GM23248 (cell line): ENCODE data around the gene GJB5. TPM values are rescaled to one million over a fixed set of nuclear protein-coding genes. Genes with fewer than 3 reads are reported as not detected.
"Not testable (repeated sequence)": the region's sequence is repeated elsewhere in the genome, so short reads cannot be mapped to it uniquely, and the experiment has no call there.

Experiments
- DNase-seq: peaks from one replicate; pipeline ENCODE4 v3.0.0-alpha.2; 2015
- H2AFZ ChIP-seq: fragments of 200-600 bp; sonication (generic); 2 replicates; pipeline ENCODE4 v1.6.1; 2016; ENCODE audit warnings: antibody characterized with exemption
- H3F3A ChIP-seq: fragments of 200-600 bp; sonication (generic); 2 replicates; pipeline ENCODE4 v1.6.1; 2016; ENCODE audit warnings: mild to moderate bottlenecking, antibody characterized with exemption, mixed run types; ENCODE audit not compliant: insufficient read depth
- H3K27ac ChIP-seq: fragments of 200-600 bp; sonication (generic); 2 replicates; pipeline ENCODE4 v1.5.1; 2016; ENCODE audit warnings: mild to moderate bottlenecking
- H3K27me3 ChIP-seq: fragments of 200-600 bp; sonication (generic); replicated peaks from 2 replicates; pipeline ENCODE4 v1.6.1; 2016; ENCODE audit warnings: mild to moderate bottlenecking; ENCODE audit not compliant: insufficient read depth
- H3K36me3 ChIP-seq: fragments of 200-600 bp; sonication (generic); 2 replicates; pipeline ENCODE4 v1.6.1; 2016; ENCODE audit warnings: low read depth, mild to moderate bottlenecking
- H3K4me1 ChIP-seq: fragments of 200-600 bp; sonication (generic); 2 replicates; pipeline ENCODE4 v1.6.1; 2016; ENCODE audit warnings: mild to moderate bottlenecking; ENCODE audit not compliant: insufficient read depth
- H3K4me2 ChIP-seq: fragments of 200-600 bp; sonication (generic); one replicate; pipeline ENCODE4 v1.6.1; 2016; ENCODE audit warnings: mild to moderate bottlenecking; ENCODE audit not compliant: unreplicated experiment
- H3K4me3 ChIP-seq: fragments of 200-600 bp; sonication (generic); 2 replicates; pipeline ENCODE4 v1.5.1; 2016; ENCODE audit warnings: mild to moderate bottlenecking
- H3K79me2 ChIP-seq: fragments of 200-600 bp; sonication (generic); 2 replicates; pipeline ENCODE4 v1.6.1; 2016; ENCODE audit warnings: mild to moderate bottlenecking; ENCODE audit not compliant: insufficient read depth
- H3K9ac ChIP-seq: fragments of 200-600 bp; sonication (generic); 2 replicates; pipeline ENCODE4 v1.6.1; 2016; ENCODE audit warnings: mild to moderate bottlenecking
- H3K9me2 ChIP-seq: fragments of 200-600 bp; sonication (generic); 2 replicates; pipeline ENCODE4 v1.6.1; 2016; ENCODE audit warnings: mixed run types, mild to moderate bottlenecking, moderate library complexity; ENCODE audit not compliant: insufficient read depth
- H3K9me3 ChIP-seq: fragments of 200-600 bp; sonication (generic); one replicate; pipeline ENCODE4 v1.6.1; 2017; ENCODE audit warnings: low read depth
- H4K20me1 ChIP-seq: fragments of 200-600 bp; sonication (generic); 2 replicates; pipeline ENCODE4 v1.6.0; 2016; ENCODE audit not compliant: insufficient read depth
- EZH2 ChIP-seq: fragments of 200-600 bp; sonication (generic); IDR thresholded peaks from 2 replicates; pipeline ENCODE4 v1.6.1; 2018; ENCODE audit warnings: antibody characterized with exemption, mild to moderate bottlenecking; ENCODE audit not compliant: insufficient read depth, poor library complexity, severe bottlenecking
- EZH2phosphoT487 ChIP-seq: fragments of 200-600 bp; sonication (generic); IDR thresholded peaks from 2 replicates; pipeline ENCODE4 v1.6.1; 2018; ENCODE audit warnings: antibody characterized with exemption, moderate library complexity, mild to moderate bottlenecking, low read depth; ENCODE audit not compliant: insufficient read depth
- WGBS, 2 experiments: methylation state at CpG; one replicate each; pipeline ENCODE4 v1.1.6; 2015 to 2017; ENCODE audit warnings: low lambda C conversion rate in 2 of 2, low coverage in 1 of 2; ENCODE audit errors: missing lambda C conversion rate in 2 of 2; 5-methylcytosine and 5-hydroxymethylcytosine counted together
- in situ Hi-C: fragments of 300-500 bp; cut with MboI; formaldehyde crosslinking; loops from 2 replicates; pipeline ENCODE4 v1.15.0; 2020
- polyA plus RNA-seq: library from polyadenylated mRNA; unstranded; fragments of >200 nt; fragmentation: Nextera tagmentation; extraction: Ambion mirVana; gene quantifications from 2 replicates; pipeline ENCODE4 v1.2.1, GENCODE V29; 2016
- total RNA-seq: library from RNA; depleted of rRNA; stranded (reverse); fragments of >200 nt; shearing (Covaris generic); gene quantifications from 2 replicates; pipeline ENCODE4 v1.2.3, GENCODE V29; 2014

GJB5 gene
- total and polyA plus RNA-seq, 2 experiments from 2014 or later: 0.23 TPM; not detected in 1

DNA sequence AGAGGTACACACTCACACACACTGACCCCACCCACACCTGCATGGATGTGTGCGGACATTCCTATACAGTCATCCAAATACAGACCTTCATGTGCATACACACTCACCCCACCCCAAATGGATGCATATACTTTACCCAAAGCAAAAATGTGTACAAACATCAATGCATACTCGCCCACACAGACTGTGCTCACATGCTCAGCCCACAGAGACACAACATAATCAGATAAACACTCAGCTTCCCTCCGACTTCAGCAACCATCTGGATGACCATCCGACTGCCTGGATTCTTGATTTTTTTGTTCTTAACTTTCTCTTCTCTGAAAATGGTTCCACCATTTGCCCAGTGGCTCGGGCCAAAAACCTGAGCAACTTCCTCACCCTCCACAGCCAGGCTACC lies 24.4 kb upstream of the GJB5 start:
- H3K79me2 ChIP-seq: no peaks in the 10 kb centered on the region
- H3K9ac ChIP-seq: no peak overlapping the region
- WGBS, 2 experiments: 23 to 25% methylated on average over 5 of the region's 5 CpGs
- no peaks in the 10 kb centered on the region for H3F3A ChIP-seq
- in situ Hi-C loops: no loop called here
- H3K9me2 ChIP-seq: no peaks in the 10 kb centered on the region
- H4K20me1 ChIP-seq: no peaks in the 10 kb centered on the region
- H3K4me1 ChIP-seq: no peaks in the 10 kb centered on the region
- no peak overlapping the region for H3K27ac ChIP-seq
- no peak overlapping the region for H3K4me3 ChIP-seq
- no peak for TF ChIP-seq EZH2phosphoT487
- TF ChIP-seq EZH2: no peak
- no peak overlapping the region for H3K4me2 ChIP-seq
- H2AFZ ChIP-seq: no peak overlapping the region
- DNase-seq: no peak
- H3K9me3 ChIP-seq: no peaks in the 10 kb centered on the region
- H3K36me3 ChIP-seq: no peaks in the 10 kb centered on the region
- peaks cover 15% of the 10 kb centered on the region; the same call in 1 of the 2 replicates for H3K27me3 ChIP-seq

DNA sequence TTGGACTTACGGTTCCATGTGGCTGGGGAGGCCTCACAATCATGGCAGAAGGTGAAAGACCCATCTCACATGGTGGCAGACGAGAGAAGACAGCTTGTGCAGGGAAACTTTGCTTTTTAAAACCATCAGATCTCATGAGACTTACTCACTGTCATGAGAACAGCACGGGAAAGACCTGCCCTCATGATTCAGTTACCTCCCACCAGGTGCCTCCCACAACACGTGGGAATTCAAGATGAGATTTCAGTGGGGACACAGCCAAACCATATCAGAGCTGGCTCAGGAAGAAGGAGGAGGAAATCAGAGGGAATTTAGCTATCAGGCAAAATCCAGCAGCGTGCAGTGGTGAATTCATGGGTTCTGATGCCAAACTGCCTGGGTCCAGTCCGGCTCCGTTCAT lies 22.0 kb upstream of the GJB5 start:
- H3K4me1 ChIP-seq, H2AFZ ChIP-seq, H3K36me3 ChIP-seq, H4K20me1 ChIP-seq, H3K9me2 ChIP-seq, H3K9ac ChIP-seq, H3K27ac ChIP-seq, in situ Hi-C loops, H3K4me3 ChIP-seq, H3F3A ChIP-seq, H3K4me2 ChIP-seq, H3K79me2 ChIP-seq, DNase-seq, H3K9me3 ChIP-seq: not testable (repeated sequence)
- H3K27me3 ChIP-seq: peaks cover 12% of the 10 kb centered on the region; the same call in 1 of the 2 replicates
- 38 to 47% methylated on average over 7 of the region's 7 CpGs for WGBS, 2 experiments

DNA sequence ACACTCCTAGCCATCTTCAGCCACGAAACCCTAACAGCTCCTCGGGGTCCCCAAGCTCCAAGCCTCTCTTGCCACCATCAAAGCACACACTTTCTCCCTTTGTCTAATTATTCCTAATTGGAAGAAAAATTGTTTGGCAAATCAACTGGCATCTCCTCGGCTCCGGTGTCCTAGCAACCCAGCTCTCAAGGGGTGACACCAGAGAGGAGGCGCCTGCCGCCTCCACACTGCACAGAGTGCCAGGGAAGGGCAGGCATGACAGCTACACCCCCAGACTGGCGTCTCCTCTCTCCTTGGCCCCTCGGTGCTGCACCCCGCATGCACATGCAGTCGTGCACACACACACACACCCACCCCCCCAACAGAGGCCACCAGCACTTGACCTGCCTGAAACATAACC lies 18.2 kb upstream of the GJB5 start:
- Histone ChIP-seq H2AFZ (no peak overlapping the region), H3K4me3 (no peak overlapping the region), H3K9ac (no peak overlapping the region), H3K27me3 (peaks cover 15% of the 10 kb centered on the region), H3K4me1 (no peaks in the 10 kb centered on the region), H3K79me2 (no peaks in the 10 kb centered on the region), H3K36me3 (no peaks in the 10 kb centered on the region), H3K27ac (no peak overlapping the region), H4K20me1 (no peaks in the 10 kb centered on the region), H3K4me2 (no peak overlapping the region), H3K9me3 (no peaks in the 10 kb centered on the region), H3K9me2 (no peaks in the 10 kb centered on the region), H3F3A (no peaks in the 10 kb centered on the region)
- no peak for TF ChIP-seq EZH2phosphoT487
- TF ChIP-seq EZH2: no peak
- 72 to 76% methylated on average over 10 of the region's 10 CpGs for WGBS, 2 experiments
- DNase-seq: no peak
- in situ Hi-C loops: no loop called here

DNA sequence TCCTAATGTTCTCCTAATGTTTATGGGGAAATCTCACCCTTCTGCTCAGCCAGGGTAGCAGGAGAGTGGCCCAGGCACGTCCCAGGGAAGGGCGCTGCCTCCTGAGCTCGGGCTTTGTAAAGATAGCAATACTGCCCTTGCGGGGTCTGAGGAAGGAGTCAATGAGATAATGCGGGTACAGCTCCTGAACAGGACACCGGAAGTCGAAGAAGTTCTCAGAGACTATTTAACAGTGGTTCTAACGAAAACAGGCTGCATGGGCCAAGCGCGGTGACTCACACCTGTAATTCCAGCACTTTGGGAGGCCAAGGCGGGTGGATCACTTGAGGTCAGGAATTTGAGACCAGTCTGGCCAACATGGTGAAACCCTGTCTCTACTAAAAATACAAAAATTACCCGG lies 17.6 kb upstream of the GJB5 start:
- H3K9me3 ChIP-seq, H3K4me2 ChIP-seq, H3K4me1 ChIP-seq, H3K36me3 ChIP-seq, H4K20me1 ChIP-seq, in situ Hi-C loops, H3K4me3 ChIP-seq, H3K9ac ChIP-seq, H3K27ac ChIP-seq, H3K79me2 ChIP-seq, H3K9me2 ChIP-seq, H3F3A ChIP-seq, H2AFZ ChIP-seq, DNase-seq: not testable (repeated sequence)
- 73 to 76% methylated on average over 12 of the region's 12 CpGs for WGBS, 2 experiments
- peaks cover 15% of the 10 kb centered on the region for H3K27me3 ChIP-seq

DNA sequence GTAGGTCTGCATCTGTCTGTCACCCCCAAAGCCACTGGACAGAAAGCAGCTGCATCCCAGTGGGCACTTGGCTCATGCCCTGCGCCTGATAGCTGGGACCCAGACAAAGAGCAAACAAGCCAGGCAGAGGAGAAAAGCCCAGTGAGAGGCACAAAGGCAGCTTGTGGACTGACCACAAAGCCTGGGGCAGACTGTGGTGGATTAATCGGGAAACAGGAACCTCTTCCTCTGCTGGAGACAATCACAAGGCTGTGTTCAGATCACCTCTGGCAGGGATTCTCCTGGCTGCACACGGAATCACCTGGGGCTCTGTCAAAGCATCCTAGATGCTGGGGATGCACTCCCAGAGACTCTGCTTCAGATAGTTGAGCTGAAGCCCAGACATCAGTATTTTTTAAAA lies 15.2 kb upstream of the GJB5 start:
- in situ Hi-C loops: no loop called here
- no peak overlapping the region for H3K27ac ChIP-seq
- no peak overlapping the region for H3K4me3 ChIP-seq
- H3K4me2 ChIP-seq: no peak overlapping the region
- no peak for DNase-seq
- no peaks in the 10 kb centered on the region for H4K20me1 ChIP-seq
- no peaks in the 10 kb centered on the region for H3K79me2 ChIP-seq
- no peak overlapping the region for H3K9ac ChIP-seq
- no peaks in the 10 kb centered on the region for H3K36me3 ChIP-seq
- H3K9me2 ChIP-seq: no peaks in the 10 kb centered on the region
- TF ChIP-seq EZH2 (no peak), EZH2phosphoT487 (no peak)
- no peaks in the 10 kb centered on the region for H3F3A ChIP-seq
- H2AFZ ChIP-seq: no peak overlapping the region
- H3K9me3 ChIP-seq: no peaks in the 10 kb centered on the region
- H3K4me1 ChIP-seq: no peaks in the 10 kb centered on the region
- WGBS, 2 experiments: 18 to 19% methylated on average over 3 of the region's 3 CpGs
- peaks cover 11% of the 10 kb centered on the region for H3K27me3 ChIP-seq
